CD4-positive, alpha-beta T cell treated with Interleukin-1 beta for 1 hour (primary cell): ENCODE data around the gene CHAC1.
"Not testable (repeated sequence)": the region's sequence is repeated elsewhere in the genome, so short reads cannot be mapped to it uniquely, and the experiment has no call there.

Experiments
- DNase-seq, 2 donors: peaks; one replicate each; pipeline ENCODE4 v3.0.0-alpha.2; 2020 to 2022

CHAC1 gene

DNA sequence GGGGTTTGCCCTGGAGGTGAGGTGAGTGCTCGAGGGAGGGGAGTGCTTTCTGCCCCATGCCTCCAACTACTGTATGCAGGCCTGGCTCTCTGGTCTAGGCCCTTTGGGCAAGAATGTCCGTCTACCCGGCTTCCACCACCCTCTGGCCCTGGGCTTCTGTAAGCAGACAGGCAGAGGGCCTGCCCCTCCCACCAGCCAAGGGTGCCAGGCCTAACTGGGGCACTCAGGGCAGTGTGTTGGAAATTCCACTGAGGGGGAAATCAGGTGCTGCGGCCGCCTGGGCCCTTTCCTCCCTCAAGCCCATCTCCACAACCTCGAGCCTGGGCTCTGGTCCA, 14.8 kb upstream of the CHAC1 start:
- DNase-seq, result no peak

- DNase-seq, result no peak
Measured at GRCh38 chr15:40940296-40940801, 12.9 kb upstream of the CHAC1 start.

DNA sequence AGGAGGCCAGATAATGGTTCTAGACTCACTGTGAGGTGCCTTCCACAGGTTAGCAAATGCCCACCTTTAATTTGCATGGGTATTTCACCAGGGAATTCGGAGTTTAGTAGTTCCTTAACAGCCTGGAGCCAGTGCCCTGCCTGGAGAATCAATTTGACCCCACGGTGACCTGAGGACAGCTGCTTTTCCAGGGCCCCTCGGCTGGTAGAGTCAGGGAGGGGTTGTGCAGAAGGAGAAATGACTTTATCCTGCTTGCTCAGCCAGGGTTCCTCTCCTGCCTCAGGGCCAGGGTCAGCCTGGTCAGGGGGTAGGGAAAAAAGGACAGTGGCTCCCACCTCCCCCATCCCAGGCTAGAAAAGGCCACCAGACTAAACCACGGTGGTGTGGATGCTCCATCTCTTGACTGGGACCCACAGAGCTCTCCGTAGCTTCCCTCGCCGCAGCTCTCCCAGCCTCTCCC, 12.2 kb upstream of the CHAC1 start:
- no peak for DNase-seq

- peak; percentile 71 to 74 for DNase-seq
Measured at GRCh38 chr15:40941528-40942336, 11.5 kb upstream of the CHAC1 start.

DNA sequence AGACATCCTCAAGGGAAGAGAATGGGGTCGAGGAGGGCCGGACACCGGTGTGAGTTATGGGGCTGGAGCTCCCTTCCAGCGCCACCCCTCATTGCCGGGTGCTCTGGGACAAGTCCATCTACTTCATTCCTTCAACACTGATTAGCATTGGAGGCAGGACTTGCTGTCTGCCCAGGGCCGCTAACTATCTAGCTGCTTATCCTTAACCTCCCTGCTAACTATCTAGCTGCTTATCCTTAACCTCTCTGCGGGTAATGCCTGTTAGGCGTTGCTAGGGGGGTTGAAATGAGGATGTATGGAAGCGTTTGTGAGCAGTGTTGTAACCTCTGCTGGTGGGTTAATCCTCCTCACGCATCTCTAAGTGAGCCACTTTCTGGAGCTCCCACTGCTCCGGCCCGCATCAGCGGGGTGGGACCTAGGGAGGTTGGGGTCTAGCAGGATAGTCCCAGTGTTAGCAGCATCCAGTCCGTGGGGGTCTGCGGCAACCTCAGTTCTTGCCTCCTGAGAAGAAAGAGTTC, 10.9 kb upstream of the CHAC1 start:
- DNase-seq, result no peak

DNA sequence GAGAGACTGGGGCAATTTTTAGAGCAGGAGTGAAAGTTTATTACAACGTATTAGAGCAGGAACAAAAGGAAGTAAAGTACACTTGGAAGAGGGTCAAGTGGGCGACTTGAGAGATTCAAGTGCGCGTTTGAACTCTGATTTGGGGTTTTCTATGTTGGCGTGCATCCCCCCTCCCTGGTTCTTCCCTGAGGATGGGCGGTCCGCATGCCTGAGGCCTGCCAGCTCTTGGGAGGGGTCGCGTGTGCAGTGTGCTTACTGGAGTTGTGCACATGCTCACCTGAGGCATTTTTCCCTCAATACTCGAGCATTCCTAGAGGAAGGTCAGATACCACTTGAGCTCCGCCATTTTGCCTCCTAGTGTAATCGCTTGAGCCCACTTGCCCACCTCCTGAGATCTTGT, 10.4 kb upstream of the CHAC1 start:
- DNase-seq, result no peak

- no peak for DNase-seq
Measured at GRCh38 chr15:40943764-40944365, 9.4 kb upstream of the CHAC1 start.

GRCh38 chr15:40944510-40945296, 8.6 kb upstream of the CHAC1 start:
- DNase-seq, result no peak

DNA sequence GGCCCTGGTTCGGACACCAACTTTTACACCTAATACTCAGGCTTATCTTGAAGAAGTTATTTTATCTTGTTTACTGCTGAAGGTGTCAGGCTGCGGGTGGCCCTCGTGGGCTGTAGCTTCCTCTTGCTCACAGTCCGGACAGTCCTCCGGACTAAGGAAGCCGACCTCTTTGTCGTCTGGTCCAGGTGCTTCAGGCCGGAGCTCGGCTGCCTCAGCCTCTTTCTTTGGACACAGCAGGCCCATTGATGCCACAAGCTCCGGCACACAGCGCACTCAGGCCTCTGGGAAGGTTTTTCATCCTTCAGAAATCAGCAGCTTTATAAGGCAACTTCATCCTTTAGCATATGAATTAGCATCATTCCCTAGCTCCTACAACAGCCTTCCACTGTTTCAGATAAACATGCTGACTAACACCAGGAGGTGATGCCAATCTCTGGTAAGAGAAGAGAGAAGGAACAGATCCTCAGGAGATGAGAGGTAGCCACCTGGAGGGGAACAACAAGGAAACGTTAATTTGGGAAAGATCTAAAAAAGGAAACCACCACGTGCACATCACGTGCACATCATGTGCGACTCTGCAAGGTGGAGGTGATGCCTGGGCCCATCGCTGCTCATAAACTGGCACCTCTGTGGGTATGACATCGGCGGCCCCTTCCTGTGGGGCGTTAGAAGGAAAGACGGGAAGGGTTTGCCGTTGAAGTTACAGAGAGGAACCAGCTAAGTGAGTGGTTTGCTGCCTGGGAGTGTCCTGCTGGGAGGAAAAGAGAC, 4.4 kb upstream of the CHAC1 start:
- no peak for DNase-seq

DNA sequence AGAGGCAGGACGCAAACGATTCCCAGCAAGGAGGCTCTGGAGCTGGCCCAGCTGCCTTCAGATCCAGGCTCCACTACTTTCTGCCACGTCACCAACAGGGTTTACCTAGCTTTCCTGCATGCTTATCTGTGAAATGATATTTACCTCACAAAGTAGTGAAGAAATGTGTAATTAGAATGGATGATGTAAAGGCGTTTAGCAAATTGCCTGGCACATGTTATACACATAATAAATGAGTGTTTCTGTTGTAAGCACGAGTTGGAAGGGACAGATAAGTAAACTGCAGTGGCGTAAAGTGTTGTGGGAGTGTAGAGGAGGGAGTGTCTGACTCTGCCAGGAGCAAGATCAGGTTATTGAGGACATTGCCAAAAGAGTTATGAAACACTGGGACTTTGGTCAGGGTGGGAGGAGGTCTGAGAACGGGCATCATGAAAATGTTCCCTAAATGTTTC, 3.5 kb upstream of the CHAC1 start:
- no peak for DNase-seq

- DNase-seq, result no peak
Measured at GRCh38 chr15:40951764-40952163, 1.5 kb upstream of the CHAC1 start.

DNA sequence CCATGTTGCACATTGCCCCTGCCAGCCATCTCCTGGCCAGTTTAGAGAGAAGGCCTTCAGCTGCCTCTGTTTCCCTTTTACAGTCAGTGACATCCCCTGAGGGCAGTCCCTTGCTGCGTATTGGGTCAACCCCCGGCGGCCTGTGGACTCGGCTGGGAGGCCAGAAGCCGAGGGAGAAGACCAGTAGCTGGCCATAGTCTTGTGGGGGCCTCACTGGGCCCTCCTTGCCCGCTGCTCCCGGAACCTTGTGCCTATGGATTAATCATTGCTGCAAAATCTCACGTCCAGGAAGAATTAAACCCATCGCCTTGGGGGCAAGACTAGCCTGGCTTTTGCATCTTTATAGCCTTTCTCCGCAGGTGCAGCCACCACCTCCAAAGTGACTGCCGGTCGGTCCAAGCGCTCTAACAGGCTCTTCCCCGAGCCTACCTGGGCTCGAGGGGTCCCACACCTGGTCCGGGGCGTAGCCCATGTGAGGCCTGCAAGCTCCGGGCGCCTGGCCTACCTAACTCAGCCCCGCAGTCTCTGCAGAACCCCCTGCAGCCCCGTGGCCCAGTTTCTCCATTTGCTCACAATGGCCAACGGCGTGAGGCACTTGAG, 870 bp upstream of the CHAC1 start:
- no peak for DNase-seq

- no peak for DNase-seq
Measured at GRCh38 chr15:40953713-40954074, 423 bp downstream of the CHAC1 start.

GRCh38 chr15:40954158-40954848, 1.0 kb downstream of the CHAC1 start:
- DNase-seq, result not testable (repeated sequence)

DNA sequence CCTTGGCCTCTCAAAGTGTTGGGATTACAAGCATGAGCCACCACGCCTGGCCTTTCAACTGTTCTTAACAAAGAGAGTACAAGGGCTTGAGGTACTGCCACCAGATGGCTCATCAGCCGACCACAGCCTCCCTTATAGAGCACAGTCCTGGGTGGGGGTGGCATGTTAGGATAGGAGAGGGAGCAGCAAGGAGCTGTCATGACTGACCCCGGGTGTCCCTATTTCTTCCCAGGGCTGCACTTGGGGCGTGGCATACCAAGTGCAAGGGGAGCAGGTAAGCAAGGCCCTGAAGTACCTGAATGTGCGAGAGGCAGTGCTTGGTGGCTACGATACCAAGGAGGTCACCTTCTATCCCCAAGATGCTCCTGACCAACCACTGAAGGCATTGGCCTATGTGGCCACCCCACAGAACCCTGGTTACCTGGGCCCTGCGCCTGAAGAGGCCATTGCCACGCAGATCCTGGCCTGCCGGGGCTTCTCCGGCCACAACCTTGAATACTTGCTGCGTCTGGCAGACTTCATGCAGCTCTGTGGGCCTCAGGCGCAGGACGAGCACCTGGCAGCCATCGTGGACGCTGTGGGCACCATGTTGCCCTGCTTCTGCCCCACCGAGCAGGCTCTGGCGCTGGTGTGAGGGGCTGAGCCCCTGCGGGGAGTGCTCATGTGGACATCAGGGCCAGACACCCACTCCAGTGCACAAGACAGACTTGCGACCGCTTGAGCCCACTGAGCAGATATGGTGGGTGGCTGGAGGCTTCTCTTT, 2.1 kb downstream of the CHAC1 start:
- no peak for DNase-seq

GRCh38 chr15:40955930-40956540, 2.8 kb downstream of the CHAC1 start:
- DNase-seq, result no peak

DNA sequence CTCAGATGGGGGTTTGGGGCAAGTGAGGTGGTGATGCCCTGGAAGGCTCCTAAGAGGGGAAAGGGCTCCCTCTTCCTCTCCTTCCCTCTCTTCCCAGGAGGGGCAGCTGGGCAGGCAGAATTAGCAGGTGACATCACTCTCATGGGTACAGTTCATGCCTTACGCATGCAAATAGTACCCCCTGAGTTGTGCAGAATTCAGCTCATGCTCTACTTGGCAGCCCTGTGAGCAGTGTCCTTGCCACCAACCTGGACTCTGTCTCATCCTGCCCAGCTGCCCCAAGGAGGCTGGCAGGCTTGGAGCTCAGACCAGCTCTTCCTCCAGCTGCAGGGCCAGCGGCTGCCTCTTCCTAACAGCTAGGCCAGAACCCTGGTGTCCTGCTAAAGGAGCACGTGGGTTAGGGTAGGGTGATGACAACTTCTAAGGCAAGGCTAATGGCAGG, 3.3 kb downstream of the CHAC1 start:
- no peak for DNase-seq

- no peak for DNase-seq
Measured at GRCh38 chr15:40957041-40957555, 3.8 kb downstream of the CHAC1 start.

GRCh38 chr15:40957581-40958051, 4.3 kb downstream of the CHAC1 start:
- DNase-seq, result no peak

DNA sequence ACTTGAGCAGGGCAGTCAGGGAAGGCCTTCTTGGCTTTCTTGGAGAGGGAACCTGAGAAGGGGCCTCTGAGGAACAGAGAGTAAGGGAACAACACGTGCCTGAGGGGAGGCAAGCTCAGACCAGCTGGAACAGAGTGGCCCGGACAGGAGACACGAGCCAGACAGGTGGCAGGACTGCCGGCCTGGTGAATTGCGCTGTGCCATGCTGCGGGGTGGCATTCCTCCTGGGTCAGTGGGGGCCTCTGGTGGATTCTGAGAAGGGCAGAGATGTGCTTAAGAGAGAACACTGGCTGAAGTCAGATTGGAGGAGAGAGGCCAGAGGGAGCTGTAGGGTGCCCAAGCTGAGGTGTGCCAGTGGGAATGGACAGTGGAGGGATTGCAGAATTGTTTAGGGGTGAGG, 4.9 kb downstream of the CHAC1 start:
- DNase-seq, result no peak
